Thyroid gland (tissue), 4 donors: Measurements from ENCODE around the gene ANKRD53. TPM values are rescaled to one million over a fixed set of nuclear protein-coding genes. Genes with fewer than 3 reads are reported as not detected.

Experiments
- DNase-seq, 2 donors: peaks; one replicate each; pipeline ENCODE4 v3.0.0-alpha.2; 2019
- H3K27ac ChIP-seq, 3 donors: fragments of 200-600 bp; sonication (generic); 1 replicate in 2 of 3; 2 replicates in 1 of 3; pipeline ENCODE4 v1.5.1; 2016 to 2019; ENCODE audit warnings: mild to moderate bottlenecking in 1 of 3, moderate library complexity in 1 of 3
- H3K27me3 ChIP-seq: fragments of 200-600 bp; sonication (generic); one replicate; pipeline ENCODE4 v1.5.1; 2019
- H3K36me3 ChIP-seq, 2 donors: fragments of 200-600 bp; sonication (generic); one replicate each; pipeline ENCODE4 v1.5.1; 2016 to 2019
- H3K4me1 ChIP-seq, 2 donors: fragments of 200-600 bp; sonication (generic); one replicate each; pipeline ENCODE4 v1.5.1; 2017 to 2019
- H3K4me3 ChIP-seq, 3 donors: fragments of 200-600 bp; sonication (generic); replicated peaks in 1 of 3; 1 replicate in 2 of 3; 2 replicates in 1 of 3; pipeline ENCODE4 v1.5.1; 2016; ENCODE audit warnings: mild to moderate bottlenecking in 1 of 3
- H3K9me3 ChIP-seq: fragments of 200-600 bp; sonication (generic); one replicate; pipeline ENCODE4 v1.5.1; 2017
- POLR2A ChIP-seq, 2 donors: fragments of 450-650 bp; IDR thresholded peaks; one replicate each; pipeline ENCODE4 v1.6.1; 2017; ENCODE audit warnings: antibody characterized with exemption in 2 of 2, mild to moderate bottlenecking in 2 of 2, moderate library complexity in 1 of 2
- WGBS, 2 donors: methylation state at CpG; one replicate each; pipeline ENCODE4 v1.1.5; 2017; 5-methylcytosine and 5-hydroxymethylcytosine counted together
- intact Hi-C: fragments of 100-400 bp; cut with DNase I; formaldehyde crosslinking; loops from one replicate; pipeline ENCODE4 v1.15.1; 2023
- total RNA-seq, 4 donors: library from RNA; depleted of rRNA; stranded (reverse); fragments of >200 nt; gene quantifications; one replicate each; pipeline ENCODE4 v1.2.3, GENCODE V29; 2016
- TF ChIP-seq, protein P1 (sequence below), 6 experiments: fragments of 200-600 bp in 3 of 6; fragments of 450-650 bp in 3 of 6; sonication (generic) in 3 of 6; IDR thresholded peaks; one replicate each; pipeline ENCODE4 v1.5.1; 2016 to 2019; ENCODE audit warnings: antibody characterized with exemption in 6 of 6, mild to moderate bottlenecking in 2 of 6, inconsistent platforms in 1 of 6, moderate library complexity in 1 of 6

ANKRD53 gene
- total RNA-seq, 4 donors from 2014 or later = 1.5 to 4.3 (median 2.7) TPM

DNA sequence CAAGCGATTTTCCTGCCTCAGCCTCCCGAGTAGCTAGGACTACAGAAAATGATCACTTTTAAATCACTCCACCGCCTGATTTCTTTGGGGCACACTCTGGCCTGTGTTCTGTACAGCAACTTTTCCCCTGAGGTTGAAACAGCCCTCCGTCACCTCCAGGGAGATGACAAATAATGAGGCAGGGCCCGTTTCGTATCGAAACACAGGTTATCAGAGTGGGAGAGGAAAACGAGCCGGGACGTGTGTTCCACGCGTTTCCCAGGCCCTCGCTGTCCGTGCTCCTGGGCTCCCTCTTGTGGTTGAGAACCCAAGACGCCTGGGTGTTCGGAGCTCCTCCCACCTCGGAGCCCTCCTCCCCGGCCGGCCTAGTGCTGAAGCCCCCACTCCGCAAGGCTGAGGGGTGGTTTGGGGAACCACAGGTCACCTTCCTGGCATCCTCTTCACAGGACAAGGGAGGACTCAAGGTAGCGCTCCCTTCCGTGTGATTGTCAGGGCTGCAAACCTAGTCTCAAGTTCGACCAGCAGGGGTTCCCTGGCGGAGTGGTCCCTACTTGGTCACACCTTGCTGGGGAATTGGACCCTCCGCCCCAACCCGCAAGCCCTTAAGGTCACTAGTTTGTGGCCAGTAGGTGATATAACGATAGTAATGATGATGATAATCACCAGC, 30.0 kb upstream of the ANKRD53 start:
- no peaks in the 10 kb centered on the region for H3K9me3 ChIP-seq
- H3K36me3 ChIP-seq = no peaks in the 10 kb centered on the region
- no peak overlapping the region for H3K4me3 ChIP-seq
- TF ChIP-seq, protein P1, sequence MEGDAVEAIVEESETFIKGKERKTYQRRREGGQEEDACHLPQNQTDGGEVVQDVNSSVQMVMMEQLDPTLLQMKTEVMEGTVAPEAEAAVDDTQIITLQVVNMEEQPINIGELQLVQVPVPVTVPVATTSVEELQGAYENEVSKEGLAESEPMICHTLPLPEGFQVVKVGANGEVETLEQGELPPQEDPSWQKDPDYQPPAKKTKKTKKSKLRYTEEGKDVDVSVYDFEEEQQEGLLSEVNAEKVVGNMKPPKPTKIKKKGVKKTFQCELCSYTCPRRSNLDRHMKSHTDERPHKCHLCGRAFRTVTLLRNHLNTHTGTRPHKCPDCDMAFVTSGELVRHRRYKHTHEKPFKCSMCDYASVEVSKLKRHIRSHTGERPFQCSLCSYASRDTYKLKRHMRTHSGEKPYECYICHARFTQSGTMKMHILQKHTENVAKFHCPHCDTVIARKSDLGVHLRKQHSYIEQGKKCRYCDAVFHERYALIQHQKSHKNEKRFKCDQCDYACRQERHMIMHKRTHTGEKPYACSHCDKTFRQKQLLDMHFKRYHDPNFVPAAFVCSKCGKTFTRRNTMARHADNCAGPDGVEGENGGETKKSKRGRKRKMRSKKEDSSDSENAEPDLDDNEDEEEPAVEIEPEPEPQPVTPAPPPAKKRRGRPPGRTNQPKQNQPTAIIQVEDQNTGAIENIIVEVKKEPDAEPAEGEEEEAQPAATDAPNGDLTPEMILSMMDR (IDR thresholded peaks at IDR 0.05) = peak; percentile 55 to 92 (median 74)
- TF ChIP-seq POLR2A (IDR thresholded peaks at IDR 0.05) = no peak
- peak; percentile 72 to 73 for DNase-seq
- H3K27ac ChIP-seq = no peak overlapping the region
- WGBS, 2 donors = 10 to 13% methylated on average over 19 to 25 of the region's 27 CpGs
- intact Hi-C loops = no loop called here
- no peaks in the 10 kb centered on the region for H3K27me3 ChIP-seq
- H3K4me1 ChIP-seq = peaks cover 0 to 6% of the 10 kb centered on the region in 2 donors

DNA sequence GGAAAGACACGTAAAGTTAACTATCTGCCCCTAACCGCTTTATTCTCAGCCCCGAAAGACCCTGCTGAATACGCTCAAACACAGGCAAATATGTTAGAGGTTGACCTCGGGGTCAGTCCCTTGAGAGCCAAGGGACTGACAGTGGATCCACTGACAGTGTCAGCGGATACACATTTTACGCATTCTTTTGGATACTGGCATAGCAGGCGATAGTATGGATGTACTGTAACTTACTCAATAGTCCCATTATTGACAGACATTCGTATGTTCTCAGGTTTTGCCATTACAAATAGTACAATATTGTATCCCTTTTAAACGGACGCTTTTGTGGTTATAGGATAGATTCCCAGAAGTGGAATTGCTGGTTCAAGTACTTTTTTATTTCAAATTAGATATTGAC, 29.3 kb upstream of the ANKRD53 start:
- Histone ChIP-seq H3K4me3 (no peak overlapping the region), H3K27me3 (no peaks in the 10 kb centered on the region), H3K9me3 (no peaks in the 10 kb centered on the region), H3K36me3 (no peaks in the 10 kb centered on the region), H3K27ac (no peak overlapping the region), H3K4me1 (peaks cover 0 to 6% of the 10 kb centered on the region in 2 donors)
- no peak for DNase-seq
- TF ChIP-seq, protein P1 (IDR thresholded peaks at IDR 0.05) = no peak
- no peak for TF ChIP-seq POLR2A (IDR thresholded peaks at IDR 0.05)
- 72 to 73% methylated on average over 11 of the region's 11 CpGs for WGBS, 2 donors
- intact Hi-C loops = no loop called here

DNA sequence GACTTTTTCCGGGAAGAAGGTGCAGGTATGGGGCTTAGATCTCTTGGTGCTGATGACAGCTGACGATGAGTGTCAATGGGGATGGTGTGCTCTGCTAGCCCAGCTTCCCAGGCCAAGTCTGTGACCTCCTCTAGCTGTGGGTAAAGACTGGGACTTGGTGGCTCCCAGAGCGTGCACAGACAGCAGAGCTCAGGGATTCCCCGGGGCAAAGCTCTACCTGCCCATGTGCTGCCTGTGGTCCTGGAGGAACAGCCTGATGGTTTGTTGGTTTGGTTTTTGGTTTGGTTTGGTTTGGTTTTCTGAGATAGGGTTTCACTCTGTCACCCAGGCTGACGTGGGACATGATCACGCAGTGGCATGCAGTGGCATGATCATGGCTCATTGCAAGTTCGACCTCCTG, 23.5 kb upstream of the ANKRD53 start:
- Histone ChIP-seq H3K4me1 (no peaks in the 10 kb centered on the region), H3K36me3 (no peaks in the 10 kb centered on the region), H3K27ac (no peak overlapping the region), H3K27me3 (no peaks in the 10 kb centered on the region), H3K4me3 (no peak overlapping the region), H3K9me3 (no peaks in the 10 kb centered on the region)
- 79 to 84% methylated on average over 7 of the region's 7 CpGs for WGBS, 2 donors
- TF ChIP-seq, protein P1 (IDR thresholded peaks at IDR 0.05) = no peak
- TF ChIP-seq POLR2A (IDR thresholded peaks at IDR 0.05) = no peak
- intact Hi-C loops = no loop called here
- DNase-seq = no peak

DNA sequence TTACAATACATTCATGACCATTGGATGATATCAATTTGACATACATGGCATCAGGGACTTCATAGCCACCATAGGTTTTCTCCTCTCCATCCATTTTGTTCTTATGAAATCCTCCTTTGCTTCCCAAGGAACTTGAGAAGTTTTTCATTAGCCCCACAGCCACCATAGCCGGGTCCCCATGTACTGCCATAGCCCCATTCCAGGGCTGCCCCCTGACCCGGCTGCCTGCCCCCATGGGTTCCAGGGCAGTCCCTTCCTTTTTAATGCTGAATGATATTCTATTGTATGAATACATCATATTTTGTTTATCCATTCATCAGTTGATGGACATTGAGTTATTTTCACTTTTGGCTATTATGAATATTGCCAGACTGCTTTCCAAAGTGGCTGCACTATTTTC, 22.3 kb upstream of the ANKRD53 start:
- intact Hi-C loops = no loop called here
- Histone ChIP-seq H3K27me3 (no peaks in the 10 kb centered on the region), H3K36me3 (no peaks in the 10 kb centered on the region), H3K4me1 (no peaks in the 10 kb centered on the region), H3K4me3 (no peak overlapping the region), H3K9me3 (no peaks in the 10 kb centered on the region), H3K27ac (no peak overlapping the region)
- TF ChIP-seq, protein P1 (IDR thresholded peaks at IDR 0.05) = no peak
- TF ChIP-seq POLR2A (IDR thresholded peaks at IDR 0.05) = no peak
- 89 to 91% methylated on average over 2 of the region's 2 CpGs for WGBS, 2 donors
- DNase-seq = no peak

DNA sequence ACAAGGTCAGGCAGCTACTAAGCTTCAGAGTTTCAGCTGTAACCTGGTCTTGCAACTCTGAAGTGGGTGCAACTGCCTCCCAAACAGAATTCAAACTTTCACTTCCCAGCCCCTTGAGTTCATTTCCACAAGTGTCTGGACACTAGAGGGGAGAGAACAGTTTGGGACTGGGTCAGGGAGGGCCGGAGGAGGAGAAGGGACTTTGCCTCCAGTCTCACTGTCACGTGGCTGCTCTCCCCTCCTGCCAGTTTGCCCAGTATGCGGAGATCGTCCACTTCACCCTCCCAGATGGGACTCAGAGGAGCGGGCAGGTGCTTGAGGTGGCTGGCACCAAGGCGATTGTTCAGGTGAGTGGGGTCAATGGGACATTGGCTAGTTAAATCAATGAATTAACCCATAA, 20.6 kb upstream of the ANKRD53 start:
- Histone ChIP-seq H3K4me1 (no peaks in the 10 kb centered on the region), H3K9me3 (no peaks in the 10 kb centered on the region), H3K27me3 (no peaks in the 10 kb centered on the region), H3K4me3 (no peak overlapping the region), H3K27ac (no peak overlapping the region), H3K36me3 (no peaks in the 10 kb centered on the region)
- no peak for DNase-seq
- WGBS, 2 donors = 41 to 44% methylated on average over 6 of the region's 6 CpGs
- TF ChIP-seq, protein P1 (IDR thresholded peaks at IDR 0.05) = no peak
- TF ChIP-seq POLR2A (IDR thresholded peaks at IDR 0.05) = no peak
- intact Hi-C loops = no loop called here
